Common myeloid progenitor, CD34-positive (primary cell): ENCODE results near the gene PPP1R2C.

ENCODE experiments used
- CTCF ChIA-PET: fragments of 350-600 bp; sonication (Branson Sonifier 250); formaldehyde crosslinking; loops from one replicate; lab custom pipeline; 2021; ENCODE audit warnings: antibody characterized with exemption; lab: Charles Lee
- POLR2A ChIA-PET: fragments of 350-600 bp; sonication (Branson Sonifier 250); formaldehyde crosslinking; loops from one replicate; lab custom pipeline; 2021; ENCODE audit warnings: antibody characterized with exemption; lab: Charles Lee
- DNase-seq, 3 donors: peaks; one replicate each; pipeline versions ENCODE4 v3.0.0 to v3.0.0-alpha.2; 2013
- H3K27ac ChIP-seq, 2 experiments: 1 replicate in 1 of 2; 2 replicates in 1 of 2; pipeline ENCODE4 v1.7.0; 2013; ENCODE audit warnings: inconsistent platforms in 2 of 2, low read length in 2 of 2, mild to moderate bottlenecking in 2 of 2, low read depth in 1 of 2, moderate library complexity in 1 of 2; ENCODE audit not compliant: severe bottlenecking in 2 of 2, insufficient read depth in 1 of 2, poor library complexity in 1 of 2
- H3K27me3 ChIP-seq, 5 experiments: replicated peaks in 2 of 5; 1 replicate in 3 of 5; 2 replicates in 2 of 5; pipeline versions ENCODE4 v1.6.1 to v1.7.0; 2013; ENCODE audit warnings: low read length in 4 of 5, mild to moderate bottlenecking in 2 of 5, moderate library complexity in 2 of 5, inconsistent platforms in 1 of 5; ENCODE audit not compliant: insufficient read depth in 5 of 5, control insufficient read depth in 4 of 5
- H3K36me3 ChIP-seq, 4 experiments: 1 replicate in 2 of 4; 2 replicates in 2 of 4; pipeline versions ENCODE4 v1.6.1 to v1.7.0; 2013; ENCODE audit warnings: low read length in 3 of 4, control low read depth in 1 of 4, mild to moderate bottlenecking in 1 of 4; ENCODE audit not compliant: control insufficient read depth in 4 of 4, insufficient read depth in 4 of 4
- H3K4me1 ChIP-seq, 4 experiments: 1 replicate in 3 of 4; 2 replicates in 1 of 4; pipeline versions ENCODE4 v1.6.1 to v1.7.1; 2013; ENCODE audit warnings: low read length in 3 of 4, mild to moderate bottlenecking in 3 of 4, control low read depth in 1 of 4, inconsistent platforms in 1 of 4, moderate library complexity in 1 of 4; ENCODE audit not compliant: control insufficient read depth in 4 of 4, insufficient read depth in 4 of 4; ENCODE audit errors: control extremely low read depth in 1 of 4
- H3K4me3 ChIP-seq, 7 experiments: 1 replicate in 4 of 7; 2 replicates in 3 of 7; pipeline versions ENCODE4 v1.5.1 to v1.7.0; 2013; ENCODE audit warnings: mild to moderate bottlenecking in 7 of 7, low read length in 6 of 7, moderate library complexity in 6 of 7, inconsistent platforms in 2 of 7, low read depth in 2 of 7, control low read depth in 1 of 7; ENCODE audit not compliant: insufficient read depth in 4 of 7, control insufficient read depth in 1 of 7; ENCODE audit errors: extremely low read depth in 1 of 7
- H3K9me3 ChIP-seq, 5 experiments: 1 replicate in 4 of 5; 2 replicates in 1 of 5; pipeline versions ENCODE4 v1.6.1 to v1.7.1; 2013; ENCODE audit warnings: low read length in 4 of 5, mild to moderate bottlenecking in 2 of 5, inconsistent platforms in 1 of 5, low read depth in 1 of 5, moderate library complexity in 1 of 5; ENCODE audit not compliant: control insufficient read depth in 4 of 5, insufficient read depth in 2 of 5; ENCODE audit errors: control extremely low read depth in 1 of 5
- WGBS: methylation state at CpG from one replicate; pipeline ENCODE4 v1.1.5; 2013; ENCODE audit not compliant: insufficient coverage; 5-methylcytosine and 5-hydroxymethylcytosine counted together

PPP1R2C gene

DNA sequence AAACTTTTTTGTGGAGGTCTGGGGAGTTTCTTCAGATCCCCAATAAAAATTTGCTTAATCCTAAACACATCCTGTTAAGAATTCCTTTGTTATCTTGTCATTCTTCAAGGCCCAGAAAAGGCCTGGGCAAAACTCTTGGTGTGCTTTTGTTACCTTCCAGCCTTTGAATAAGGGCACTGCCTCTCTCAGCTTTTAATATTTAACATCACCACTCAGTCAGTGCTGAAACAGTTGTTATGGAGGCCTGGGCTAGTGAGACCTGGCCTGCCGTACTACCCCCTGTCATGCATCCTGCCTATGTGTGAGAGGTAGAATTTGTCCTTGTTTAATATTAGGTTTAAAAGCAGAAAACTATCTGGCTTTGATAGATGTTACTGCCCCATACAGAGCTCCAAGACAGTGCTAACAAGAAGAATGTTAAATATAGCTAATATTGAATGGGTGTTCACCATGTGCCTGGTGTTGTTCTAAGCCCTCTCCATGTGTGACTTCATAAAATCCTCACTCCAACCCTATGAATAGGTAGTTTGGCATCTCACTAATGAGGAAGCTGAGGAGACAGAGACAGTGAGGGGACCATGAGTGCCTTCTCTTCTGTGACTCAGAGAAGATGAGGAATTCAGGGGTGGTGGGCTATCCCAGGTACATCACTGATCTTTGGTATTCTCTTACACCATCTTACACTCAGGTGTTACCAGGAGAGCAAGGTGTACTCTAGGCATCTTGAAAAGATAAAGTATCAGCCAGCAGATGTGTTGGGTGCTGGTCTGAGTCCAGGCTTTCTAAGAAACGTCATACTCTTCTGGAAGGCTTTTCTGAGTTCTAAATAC, 6.2 kb downstream of the PPP1R2C start:
- no peaks in the 10 kb centered on the region for H3K27me3 ChIP-seq
- H3K27ac ChIP-seq = no peak overlapping the region
- ChIA-PET POLR2A (no interaction called here), CTCF (no interaction called here)
- H3K4me3 ChIP-seq = no peak overlapping the region
- no peaks in the 10 kb centered on the region for H3K9me3 ChIP-seq
- peaks cover 0 to 6% (median 0%) of the 10 kb centered on the region in 4 experiments for H3K4me1 ChIP-seq
- no peaks in the 10 kb centered on the region for H3K36me3 ChIP-seq
- no peak for DNase-seq
- 88% methylated on average over 1 of the region's 2 CpGs for WGBS

DNA sequence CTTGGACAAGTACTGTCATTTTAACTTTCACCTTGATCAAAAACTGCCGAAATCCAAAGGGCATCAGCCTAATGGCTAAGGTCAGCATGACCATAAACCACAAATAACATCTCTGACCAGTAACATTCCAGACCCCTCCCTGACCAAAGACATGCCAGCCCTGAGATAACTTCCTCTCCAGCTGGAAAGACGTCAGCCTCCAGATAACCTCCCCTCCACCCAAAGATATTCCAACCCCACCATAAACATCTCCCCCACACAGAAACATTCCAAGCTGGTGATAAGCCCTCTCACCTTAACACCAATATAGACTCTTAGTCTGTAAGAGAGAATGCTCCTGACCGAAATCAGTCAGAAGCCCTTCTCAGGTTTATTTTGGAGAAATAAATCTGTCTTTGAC, 7.4 kb downstream of the PPP1R2C start:
- CTCF ChIA-PET = no interaction called here
- H3K27me3 ChIP-seq = no peaks in the 10 kb centered on the region
- H3K27ac ChIP-seq = no peak overlapping the region
- POLR2A ChIA-PET = no interaction called here
- DNase-seq = no peak
- 100% methylated on average over 1 of the region's 3 CpGs for WGBS
- no peak overlapping the region for H3K4me3 ChIP-seq
- no peaks in the 10 kb centered on the region for H3K9me3 ChIP-seq
- H3K4me1 ChIP-seq = no peaks in the 10 kb centered on the region
- no peaks in the 10 kb centered on the region for H3K36me3 ChIP-seq

DNA sequence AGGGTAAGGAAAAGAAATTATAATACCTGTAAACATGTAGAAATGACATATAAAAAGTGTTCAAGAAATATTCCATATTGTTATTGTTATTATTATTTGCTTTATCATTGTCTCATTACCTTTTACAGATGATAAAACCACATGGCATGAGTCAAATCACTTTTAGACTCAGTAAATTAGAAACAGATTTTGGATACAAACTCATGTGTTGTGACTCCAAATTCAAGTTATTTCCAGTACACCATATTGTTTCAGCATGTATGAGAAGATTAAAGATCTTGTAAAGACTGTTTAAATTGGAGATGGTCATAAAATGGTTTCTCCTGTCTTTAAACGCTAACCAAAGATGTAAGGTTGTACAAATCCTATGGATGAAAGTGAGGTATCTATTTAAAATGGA, 18.1 kb downstream of the PPP1R2C start:
- H3K36me3 ChIP-seq = no peaks in the 10 kb centered on the region
- no peak overlapping the region for H3K27ac ChIP-seq
- H3K4me1 ChIP-seq = no peaks in the 10 kb centered on the region
- no peak for DNase-seq
- H3K27me3 ChIP-seq = peaks cover 0 to 5% (median 0%) of the 10 kb centered on the region in 5 experiments
- H3K4me3 ChIP-seq = no peak overlapping the region
- peaks cover 0 to 1% (median 0%) of the 10 kb centered on the region in 5 experiments for H3K9me3 ChIP-seq
- ChIA-PET CTCF (no interaction called here), POLR2A (no interaction called here)
- no CpG with 5 or more reads among the region's 1 CpG for WGBS

DNA sequence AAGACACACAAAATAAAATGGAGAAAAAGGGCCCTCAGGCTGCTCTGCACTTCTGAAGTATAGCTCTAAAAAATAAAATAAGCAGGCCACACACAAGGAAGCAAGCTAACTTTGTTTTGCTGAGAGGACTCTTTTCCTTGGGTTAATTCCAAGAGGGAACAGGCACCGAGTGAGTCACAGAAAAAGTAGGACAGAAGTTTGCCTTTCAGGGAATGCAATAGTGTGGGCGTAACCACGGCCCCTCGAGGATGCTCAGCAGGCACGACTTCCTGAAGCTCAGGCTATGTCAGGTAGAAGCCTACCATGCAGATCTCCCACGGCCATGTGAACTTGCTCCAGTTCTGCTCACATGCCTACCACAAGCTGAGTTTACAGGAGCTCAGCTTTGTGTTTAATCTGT, 22.1 kb downstream of the PPP1R2C start:
- ChIA-PET POLR2A (no interaction called here), CTCF (no interaction called here)
- no peaks in the 10 kb centered on the region for H3K4me1 ChIP-seq
- WGBS = 78% methylated on average over 6 of the region's 6 CpGs
- no peaks in the 10 kb centered on the region for H3K36me3 ChIP-seq
- H3K27me3 ChIP-seq = peaks cover 0 to 5% (median 0%) of the 10 kb centered on the region in 5 experiments
- no peaks in the 10 kb centered on the region for H3K9me3 ChIP-seq
- no peak for DNase-seq
- no peak overlapping the region for H3K4me3 ChIP-seq
- H3K27ac ChIP-seq = no peak overlapping the region

DNA sequence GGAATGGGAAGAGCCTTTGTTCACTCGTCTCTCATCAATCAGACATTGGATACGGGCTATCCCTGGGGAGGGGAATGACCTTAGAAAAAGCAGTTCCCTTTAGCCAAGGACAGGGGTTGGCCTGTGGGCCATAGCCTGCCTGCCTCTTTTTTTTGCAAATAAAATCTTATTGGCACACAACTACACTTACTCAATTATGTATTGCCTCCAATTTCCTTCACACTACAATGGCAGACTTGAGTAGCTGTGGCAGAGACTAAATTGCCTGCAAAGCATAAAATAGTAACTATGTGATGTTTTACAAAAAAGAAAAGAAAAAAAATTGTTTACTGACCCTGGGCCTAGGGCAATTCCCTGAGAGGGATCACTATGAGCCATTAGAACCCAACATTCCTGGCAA, 23.4 kb downstream of the PPP1R2C start:
- ChIA-PET CTCF (no interaction called here), POLR2A (no interaction called here)
- no peak for DNase-seq
- Histone ChIP-seq H3K27ac (no peak overlapping the region), H3K4me3 (no peak overlapping the region), H3K27me3 (peaks cover 0 to 5% (median 0%) of the 10 kb centered on the region in 5 experiments), H3K36me3 (no peaks in the 10 kb centered on the region), H3K9me3 (no peaks in the 10 kb centered on the region), H3K4me1 (no peaks in the 10 kb centered on the region)
- 68% methylated on average over 2 of the region's 2 CpGs for WGBS

DNA sequence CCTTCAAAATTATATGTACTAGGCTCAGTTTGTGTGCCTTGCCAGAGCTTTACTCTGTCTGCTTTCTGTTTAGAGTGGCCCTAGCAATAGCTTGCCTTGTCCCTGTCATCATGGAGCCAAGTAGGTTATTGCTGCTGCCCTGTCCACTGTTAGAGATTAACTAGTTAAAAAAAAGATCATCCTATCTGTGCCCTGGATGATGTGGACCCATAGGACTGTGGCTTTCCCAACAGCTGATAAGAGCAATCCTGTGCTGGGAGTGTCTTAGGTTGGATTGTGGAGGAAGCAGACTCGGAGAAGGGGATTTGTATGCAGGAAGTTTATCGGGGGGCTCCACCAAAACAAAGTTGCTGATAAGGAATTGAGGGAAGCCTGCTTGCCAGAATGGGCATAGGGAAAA, 23.8 kb downstream of the PPP1R2C start:
- H3K36me3 ChIP-seq = no peaks in the 10 kb centered on the region

DNA sequence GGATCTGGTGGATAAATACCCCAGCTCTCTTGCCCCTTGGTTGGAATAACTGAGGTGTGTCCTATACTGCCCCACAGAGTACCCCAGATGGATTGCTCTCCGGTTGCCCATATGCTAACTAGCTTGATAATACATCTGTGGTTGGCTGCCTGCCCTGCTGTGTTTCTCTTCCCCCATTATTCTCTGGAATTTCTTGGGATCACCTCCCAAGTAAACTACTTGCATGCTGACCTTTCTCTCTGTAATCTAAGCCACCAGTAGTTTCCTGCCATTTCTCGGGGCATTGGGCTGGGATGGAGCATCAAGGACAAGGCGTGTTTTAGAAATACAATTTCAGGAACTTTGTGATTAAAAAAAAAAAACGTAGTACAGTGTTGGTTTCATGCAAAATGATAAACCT, 25.2 kb downstream of the PPP1R2C start:
- H3K9me3 ChIP-seq = no peaks in the 10 kb centered on the region
- whole genome bisulfite sequencing = 83% methylated on average over 4 of the region's 4 CpGs
- H3K36me3 ChIP-seq = no peaks in the 10 kb centered on the region
- H3K4me3 ChIP-seq = no peak overlapping the region
- DNase-seq = no peak
- no peak overlapping the region for H3K27ac ChIP-seq
- no peaks in the 10 kb centered on the region for H3K4me1 ChIP-seq
- ChIA-PET CTCF (no interaction called here), POLR2A (no interaction called here)
- H3K27me3 ChIP-seq = peaks cover 0 to 5% (median 0%) of the 10 kb centered on the region in 5 experiments

More for the DNA sequence above, 23.8 kb downstream of the PPP1R2C start:
- no peak for DNase-seq
- WGBS = no CpG with 5 or more reads among the region's 2 CpGs
- H3K27me3 ChIP-seq = peaks cover 0 to 5% (median 0%) of the 10 kb centered on the region in 5 experiments
- H3K4me1 ChIP-seq = no peaks in the 10 kb centered on the region
- no peak overlapping the region for H3K27ac ChIP-seq
- ChIA-PET CTCF (no interaction called here), POLR2A (no interaction called here)
- H3K9me3 ChIP-seq = no peaks in the 10 kb centered on the region
- no peak overlapping the region for H3K4me3 ChIP-seq
